HepG2 (cell line): ENCODE data around the gene MDFIC. TPM values are rescaled to one million over a fixed set of nuclear protein-coding genes. Genes with fewer than 3 reads are reported as not detected.

Experiments
- ATAC-seq: fragments of 200-7000 bp; cut with Tn5 transposase; 3 replicates; pipeline ENCODE4 v1.9.1; 2020; ENCODE audit warnings: mild to moderate bottlenecking, moderate library complexity
- BruUV-seq: library from RNA; stranded (reverse); fragments of 400-500 nt; replicated peaks from 2 replicates; lab custom pipeline; 2021; lab: Mats Ljungman, UMichigan
- CTCF ChIA-PET: fragments of 300-600 bp; formaldehyde crosslinking; extraction: SDS; loops from one replicate; lab custom pipeline; 2021; ENCODE audit warnings: low total read pairs, inconsistent platforms, low intra/inter-chr PET ratio; lab: Yijun Ruan, JAX
- POLR2A ChIA-PET: fragments of 350-600 bp; sonication (Branson Sonifier 250); formaldehyde crosslinking; loops from one replicate; lab custom pipeline; 2020; ENCODE audit warnings: antibody characterized with exemption, inconsistent platforms; lab: Yijun Ruan, JAX
- DNase-seq: peaks from one replicate; pipeline ENCODE4 v3.0.0-alpha.2; 2015; ENCODE audit warnings: low spot score
- FAIRE-seq: peaks from 3 replicates; lab custom pipeline; 2011; peaks lifted over from hg19 to GRCh38; lab: Jason Lieb, UNC
- H2AFZ ChIP-seq: one replicate; pipeline ENCODE4 v1.6.1; 2011; ENCODE audit warnings: low read length, inconsistent platforms
- H3K27ac ChIP-seq: fragments of 300-600 bp; 3 replicates; pipeline ENCODE4 v1.8.0; 2011; ENCODE audit warnings: mixed run types, mild to moderate bottlenecking, mixed read lengths, low read length, inconsistent platforms; ENCODE audit not compliant: insufficient read depth; ENCODE audit errors: extremely low read length
- H3K27me3 ChIP-seq, 2 experiments: fragments of 200-600 bp in 1 of 2; 2 replicates in 1 of 2; 3 replicates in 1 of 2; pipeline versions ENCODE4 v1.6.0 to v1.8.0; 2011; ENCODE audit warnings: low read length in 2 of 2, mild to moderate bottlenecking in 2 of 2, moderate library complexity in 2 of 2, inconsistent platforms in 1 of 2; ENCODE audit not compliant: insufficient read depth in 2 of 2, control insufficient read depth in 1 of 2
- H3K36me3 ChIP-seq, 2 experiments: fragments of 200-600 bp in 1 of 2; replicated peaks in 1 of 2; 2 replicates in 1 of 2; 3 replicates in 1 of 2; pipeline versions ENCODE4 v1.5.1 to v1.8.0; 2011; ENCODE audit warnings: low read length in 2 of 2, inconsistent platforms in 1 of 2; ENCODE audit not compliant: insufficient read depth in 2 of 2, control insufficient read depth in 1 of 2
- H3K4me1 ChIP-seq: 2 replicates; pipeline ENCODE4 v1.5.1; 2012; ENCODE audit warnings: low read length, inconsistent platforms; ENCODE audit not compliant: insufficient read depth
- H3K4me2 ChIP-seq: 2 replicates; pipeline ENCODE4 v1.6.0; 2011; ENCODE audit warnings: low read depth, low read length, inconsistent platforms
- H3K4me3 ChIP-seq, 3 experiments: fragments of 200-600 bp in 1 of 3; sonication (generic), shearing (Covaris generic) in 1 of 3; replicated peaks in 1 of 3; 2 replicates each; pipeline ENCODE4 v1.5.1; 2011 to 2016; ENCODE audit warnings: low read length in 3 of 3, inconsistent platforms in 2 of 3, low read depth in 2 of 3, mild to moderate bottlenecking in 2 of 3, control low read depth in 1 of 3, mixed read lengths in 1 of 3; ENCODE audit not compliant: insufficient read depth in 1 of 3
- H3K79me2 ChIP-seq: one replicate; pipeline ENCODE4 v1.6.1; 2011; ENCODE audit warnings: low read length, inconsistent platforms; ENCODE audit not compliant: insufficient read depth
- H3K9ac ChIP-seq: 2 replicates; pipeline ENCODE4 v1.6.0; 2011; ENCODE audit warnings: mild to moderate bottlenecking, low read depth, low read length, inconsistent platforms; ENCODE audit not compliant: insufficient read depth
- H3K9me3 ChIP-seq: 2 replicates; pipeline ENCODE4 v1.5.1; 2012; ENCODE audit warnings: mild to moderate bottlenecking, low read length
- H4K20me1 ChIP-seq: 2 replicates; pipeline ENCODE4 v1.6.0; 2011; ENCODE audit warnings: inconsistent platforms, mild to moderate bottlenecking, low read length, moderate library complexity; ENCODE audit not compliant: insufficient read depth
- ATF7-NPFF ChIP-seq: sonication (generic); formaldehyde crosslinking; IDR thresholded peaks from 2 replicates; pipeline ENCODE4 v1.8.1; 2023; ENCODE audit warnings: mild to moderate bottlenecking, low read depth, missing genetic modification reagents, moderate library complexity
- BORCS8-MEF2B ChIP-seq: sonication (generic); formaldehyde crosslinking; IDR thresholded peaks from 2 replicates; pipeline ENCODE4 v1.8.0; 2022; ENCODE audit warnings: mild to moderate bottlenecking, missing genetic modification reagents
- KLF16 ChIP-seq, 2 experiments: sonication (generic) in 1 of 2; formaldehyde crosslinking in 1 of 2; IDR thresholded peaks; 2 replicates each; pipeline versions ENCODE4 v1.6.1 to v1.8.0; 2016 to 2023; ENCODE audit warnings: missing genetic modification reagents in 2 of 2, missing compliant biosample characterization in 1 of 2
- NAIF1 ChIP-seq: sonication (generic); formaldehyde crosslinking; IDR thresholded peaks from 2 replicates; pipeline ENCODE4 v1.5.0; 2020; ENCODE audit warnings: mild to moderate bottlenecking, missing genetic modification reagents, borderline replicate concordance
- RAD21 ChIP-seq: fragments of 450-650 bp; formaldehyde crosslinking; IDR thresholded peaks from 2 replicates; pipeline ENCODE4 v1.5.0; 2020; ENCODE audit warnings: mild to moderate bottlenecking
- SMAD1 ChIP-seq: sonication (generic); formaldehyde crosslinking; IDR thresholded peaks from 2 replicates; pipeline ENCODE4 v1.4.0; 2020; ENCODE audit warnings: missing genetic modification reagents, low read depth, mild to moderate bottlenecking, borderline replicate concordance
- ZBTB33 ChIP-seq: sonication (generic); formaldehyde crosslinking; IDR thresholded peaks from 2 replicates; pipeline ENCODE4 v1.4.0; 2020; ENCODE audit warnings: missing genetic modification reagents
- ZFP41 ChIP-seq: sonication (generic); formaldehyde crosslinking; IDR thresholded peaks from 2 replicates; pipeline ENCODE4 v1.4.0; 2020; ENCODE audit warnings: mild to moderate bottlenecking, missing genetic modification reagents, borderline replicate concordance
- ZNF138 ChIP-seq: sonication (generic); formaldehyde crosslinking; IDR thresholded peaks from 2 replicates; pipeline ENCODE4 v1.5.0; 2020; ENCODE audit warnings: mild to moderate bottlenecking, low read depth, missing genetic modification reagents
- ZNF274 ChIP-seq: sonication (generic); formaldehyde crosslinking; IDR thresholded peaks from 2 replicates; pipeline ENCODE4 v1.5.1; 2020; ENCODE audit warnings: mild to moderate bottlenecking, missing genetic modification reagents
- ZNF33B ChIP-seq: sonication (generic); formaldehyde crosslinking; IDR thresholded peaks from 2 replicates; pipeline ENCODE4 v1.5.1; 2020; ENCODE audit warnings: mild to moderate bottlenecking, missing genetic modification reagents
- ZNF564 ChIP-seq: sonication (generic); formaldehyde crosslinking; IDR thresholded peaks from 2 replicates; pipeline ENCODE4 v1.8.1; 2023; ENCODE audit warnings: mild to moderate bottlenecking, missing genetic modification reagents
- ZNF598 ChIP-seq: sonication (generic); formaldehyde crosslinking; IDR thresholded peaks from 2 replicates; pipeline ENCODE4 v1.5.1; 2020; ENCODE audit warnings: mild to moderate bottlenecking, missing genetic modification reagents, borderline replicate concordance
- ZNF709 ChIP-seq: sonication (generic); formaldehyde crosslinking; IDR thresholded peaks from 2 replicates; pipeline ENCODE4 v1.5.0; 2020; ENCODE audit warnings: mild to moderate bottlenecking, missing genetic modification reagents
- WGBS: methylation state at CpG from one replicate; pipeline ENCODE4 v1.1.6; 2017; ENCODE audit warnings: low lambda C conversion rate; 5-methylcytosine and 5-hydroxymethylcytosine counted together
- in situ Hi-C: cut with HindIII; loops from 2 replicates; pipeline ENCODE4 v1.10.0; 2017; ENCODE audit warnings: low pct_unique_long_range_greater_than_20kb; ENCODE audit not compliant: extremely low pct_ligation_motif_present
- intact Hi-C: fragments of 100-400 bp; cut with micrococcal nuclease; formaldehyde crosslinking; loops from one replicate; pipeline ENCODE4 v1.10.0; 2022; ENCODE audit not compliant: unreplicated experiment
- polyA plus RNA-seq, 8 experiments: library from polyadenylated mRNA; depleted of rRNA in 3 of 8; stranded (reverse) in 7 of 8; unstranded in 1 of 8; fragments of >200 nt; fragmentation: Illumina TruSeq in 4 of 8; extraction: Trizol in 4 of 8; gene quantifications; 2 replicates each; pipeline versions ENCODE4 v1.2.1 to v1.2.3, GENCODE V29; 2011 to 2016; ENCODE audit warnings: low read depth in 4 of 8, missing spikeins in 1 of 8, mixed read lengths in 1 of 8; ENCODE audit not compliant: insufficient read depth in 1 of 8
- total RNA-seq, 5 experiments: library from RNA; depleted of rRNA; stranded (reverse); fragments of >200 nt; fragmentation: Illumina TruSeq; extraction: Trizol; gene quantifications; 2 replicates each; pipeline ENCODE4 v1.2.3, GENCODE V29; 2016; ENCODE audit warnings: low read depth in 1 of 5
- TF ChIP-seq, protein P1 (sequence below): fragments of 450-650 bp; IDR thresholded peaks from 2 replicates; pipeline ENCODE4 v1.6.1; 2017; ENCODE audit warnings: mild to moderate bottlenecking

The MDFIC gene
- total and polyA plus RNA-seq, 2 of the 13 experiments (the other 11 are each of a cell fraction or from before 2014, with no cell fraction given), result 0.13 TPM; not detected in 1

- Histone ChIP-seq H3K9me3 (no peaks in the 10 kb centered on the region), H3K36me3 (no peaks in the 10 kb centered on the region), H3K27ac (no peak overlapping the region), H3K4me2 (no peak overlapping the region), H2AFZ (no peak overlapping the region), H3K9ac (no peak overlapping the region), H3K4me3 (no peak overlapping the region), H3K4me1 (no peaks in the 10 kb centered on the region), H4K20me1 (no peaks in the 10 kb centered on the region), H3K27me3 (no peaks in the 10 kb centered on the region), H3K79me2 (no peaks in the 10 kb centered on the region)
- no TSS peak for BruUV-seq
- ChIA-PET CTCF (no interaction called here), POLR2A (no interaction called here)
- no peak for FAIRE-seq
- ATAC-seq, result no peak
- intact Hi-C loops, result no loop called here
- no peak for TF ChIP-seq ZNF598
- no peak for TF ChIP-seq BORCS8-MEF2B (CRISPR knock-in tag)
- TF ChIP-seq, protein P1, sequence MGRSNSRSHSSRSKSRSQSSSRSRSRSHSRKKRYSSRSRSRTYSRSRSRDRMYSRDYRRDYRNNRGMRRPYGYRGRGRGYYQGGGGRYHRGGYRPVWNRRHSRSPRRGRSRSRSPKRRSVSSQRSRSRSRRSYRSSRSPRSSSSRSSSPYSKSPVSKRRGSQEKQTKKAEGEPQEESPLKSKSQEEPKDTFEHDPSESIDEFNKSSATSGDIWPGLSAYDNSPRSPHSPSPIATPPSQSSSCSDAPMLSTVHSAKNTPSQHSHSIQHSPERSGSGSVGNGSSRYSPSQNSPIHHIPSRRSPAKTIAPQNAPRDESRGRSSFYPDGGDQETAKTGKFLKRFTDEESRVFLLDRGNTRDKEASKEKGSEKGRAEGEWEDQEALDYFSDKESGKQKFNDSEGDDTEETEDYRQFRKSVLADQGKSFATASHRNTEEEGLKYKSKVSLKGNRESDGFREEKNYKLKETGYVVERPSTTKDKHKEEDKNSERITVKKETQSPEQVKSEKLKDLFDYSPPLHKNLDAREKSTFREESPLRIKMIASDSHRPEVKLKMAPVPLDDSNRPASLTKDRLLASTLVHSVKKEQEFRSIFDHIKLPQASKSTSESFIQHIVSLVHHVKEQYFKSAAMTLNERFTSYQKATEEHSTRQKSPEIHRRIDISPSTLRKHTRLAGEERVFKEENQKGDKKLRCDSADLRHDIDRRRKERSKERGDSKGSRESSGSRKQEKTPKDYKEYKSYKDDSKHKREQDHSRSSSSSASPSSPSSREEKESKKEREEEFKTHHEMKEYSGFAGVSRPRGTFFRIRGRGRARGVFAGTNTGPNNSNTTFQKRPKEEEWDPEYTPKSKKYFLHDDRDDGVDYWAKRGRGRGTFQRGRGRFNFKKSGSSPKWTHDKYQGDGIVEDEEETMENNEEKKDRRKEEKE, result no peak
- TF ChIP-seq ZNF138, result no peak
- in situ Hi-C loops, result loop anchor here (25.0 kb wide), 1 partner anchor 813 kb away; no protein-coding TSS in a partner anchor
- no peak for DNase-seq
- WGBS, result 24% methylated on average over 1 of the region's 1 CpG
These were observed 47.7 kb upstream of the MDFIC start for GRCh38 chr7:114874170-114874569.

DNA sequence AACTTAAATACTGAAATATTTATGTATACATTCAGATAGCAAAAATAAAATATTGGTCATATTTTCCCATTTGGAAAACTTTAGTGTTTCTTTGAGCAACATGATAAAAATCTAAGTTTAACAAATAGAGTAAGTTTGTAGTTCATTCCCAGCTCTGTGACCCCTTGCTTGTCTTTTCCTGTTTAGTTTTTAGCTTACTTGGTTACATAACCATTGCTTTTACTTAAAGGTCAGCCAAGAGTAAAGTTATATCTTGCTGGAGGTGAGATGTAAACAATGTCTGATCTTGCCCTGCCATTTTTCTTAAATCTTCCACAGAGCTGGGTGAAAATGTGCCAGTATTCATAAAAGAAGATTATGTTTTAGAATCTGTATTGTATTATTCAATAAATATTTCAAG is 46.7 kb upstream of the MDFIC start:
- H3K36me3 ChIP-seq, result no peaks in the 10 kb centered on the region
- POLR2A ChIA-PET, result no interaction called here
- H3K27ac ChIP-seq, result no peak overlapping the region
- H3K79me2 ChIP-seq, result no peaks in the 10 kb centered on the region
- intact Hi-C loops, result no loop called here
- H2AFZ ChIP-seq, result no peak overlapping the region
- no peak overlapping the region for H3K4me3 ChIP-seq
- no peak overlapping the region for H3K9ac ChIP-seq
- no peak for ATAC-seq
- H3K4me2 ChIP-seq, result no peak overlapping the region
- TF ChIP-seq RAD21 (CRISPR knock-in tag) (no peak), ZNF274 (CRISPR knock-in tag) (no peak), ZFP41 (CRISPR knock-in tag) (no peak), KLF16 (CRISPR knock-in tag; IDR thresholded peaks at IDR 0.05) (no peak), ZNF33B (CRISPR knock-in tag) (no peak), ZNF564 (CRISPR knock-in tag) (no peak), ATF7-NPFF (CRISPR knock-in tag) (no peak), SMAD1 (no peak), ZNF709 (CRISPR knock-in tag) (no peak), ZBTB33 (no peak), NAIF1 (no peak)
- in situ Hi-C loops, result no loop called here
- no peaks in the 10 kb centered on the region for H3K9me3 ChIP-seq
- no peaks in the 10 kb centered on the region for H3K4me1 ChIP-seq
- no TSS peak for BruUV-seq
- no peak for FAIRE-seq
- no peaks in the 10 kb centered on the region for H3K27me3 ChIP-seq
- no peak for DNase-seq
- H4K20me1 ChIP-seq, result no peaks in the 10 kb centered on the region
- CTCF ChIA-PET, result no interaction called here
